SK-N-MC (cell line): ENCODE data around the gene BPHL.
A peak's percentile ranks its signal among the peaks of the same experiment; 100 is the strongest.
"Not testable (repeated sequence)": the region's sequence is repeated elsewhere in the genome, so short reads cannot be mapped to it uniquely, and the experiment has no call there.

Source experiments
- DNase-seq: peaks from one replicate; pipeline ENCODE4 v3.0.0-alpha.2; 2011; ENCODE audit warnings: low read depth, low spot score
- H3K27ac ChIP-seq: fragments of 200-600 bp; sonication (generic); 2 replicates; pipeline ENCODE4 v1.5.1; 2016; ENCODE audit warnings: mixed run types
- H3K36me3 ChIP-seq: fragments of 200-600 bp; sonication (generic); 2 replicates; pipeline ENCODE4 v1.6.1; 2017; ENCODE audit warnings: antibody characterized with exemption, low read length, mixed read lengths; ENCODE audit not compliant: insufficient read depth
- H3K4me3 ChIP-seq: fragments of 200-600 bp; sonication (generic); 2 replicates; pipeline ENCODE4 v1.5.1; 2016
- H3K9ac ChIP-seq: fragments of 200-600 bp; sonication (generic); 2 replicates; pipeline ENCODE4 v1.8.0; 2017; ENCODE audit warnings: mixed run types, mixed read lengths; ENCODE audit not compliant: insufficient read length
- H3K9me3 ChIP-seq: fragments of 200-600 bp; sonication (generic); 2 replicates; pipeline ENCODE4 v1.6.1; 2017; ENCODE audit warnings: low read depth, mild to moderate bottlenecking, antibody characterized with exemption, low read length, moderate library complexity, mixed read lengths
- EZH2 ChIP-seq: fragments of 200-600 bp; sonication (generic); IDR thresholded peaks from one replicate; pipeline ENCODE4 v1.6.1; 2017; ENCODE audit warnings: antibody characterized with exemption
- FOXP2 ChIP-seq: optimal IDR thresholded peaks from 2 replicates; pipeline ENCODE3; 2011; ENCODE audit warnings: mild to moderate bottlenecking, moderate library complexity; ENCODE audit not compliant: insufficient read depth; ENCODE audit errors: extremely low read length, control extremely low read depth
- POLR2AphosphoS5 ChIP-seq: IDR thresholded peaks from 2 replicates; pipeline ENCODE4 v1.6.1; 2012; ENCODE audit warnings: mild to moderate bottlenecking, low read depth, low read length, borderline replicate concordance

BPHL gene

DNA sequence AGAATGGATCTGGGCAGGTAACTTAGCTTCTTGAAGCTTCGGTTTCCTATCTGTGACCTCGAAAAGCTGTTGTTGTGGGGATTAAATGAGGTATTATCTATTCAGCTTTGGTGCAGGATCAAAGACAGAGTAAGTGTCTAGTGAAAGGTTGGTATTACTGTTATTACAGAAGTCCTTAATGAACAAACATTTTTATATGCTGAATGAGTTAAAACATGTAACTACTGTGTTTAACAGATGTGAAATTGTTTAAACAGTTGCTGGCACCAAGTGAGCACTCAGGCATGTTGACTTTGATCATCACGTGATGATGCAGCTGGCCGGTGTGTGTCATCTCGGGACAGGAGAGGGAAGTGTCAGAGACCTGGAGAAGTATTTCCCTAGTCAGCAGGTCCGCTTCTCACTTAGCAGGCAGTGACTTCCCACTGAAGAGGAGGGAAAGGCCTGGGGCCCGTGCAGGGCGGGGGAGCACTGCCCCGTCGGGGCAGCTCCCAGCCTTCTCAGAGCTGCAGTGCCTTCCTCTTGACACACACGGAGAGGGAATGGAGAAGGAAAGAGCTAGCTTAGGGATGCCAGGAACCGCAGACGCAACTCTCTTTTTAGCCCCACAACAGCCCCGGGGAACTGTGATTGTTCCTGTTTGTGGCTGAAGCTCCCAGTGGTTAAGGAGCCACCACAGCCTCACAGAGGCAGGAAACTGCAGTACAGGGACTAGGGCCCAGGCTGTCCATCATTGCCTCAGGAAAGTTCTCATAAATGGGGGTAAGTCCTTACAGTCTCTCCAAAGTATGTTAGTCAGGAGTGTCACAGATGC lies 20.8 kb downstream of the BPHL start:
- Histone ChIP-seq H3K9ac (no peak overlapping the region), H3K9me3 (no peaks in the 10 kb centered on the region), H3K27ac (no peak overlapping the region), H3K4me3 (no peak overlapping the region), H3K36me3 (peaks cover 29% of the 10 kb centered on the region; the same call in 1 of the 2 replicates)
- DNase-seq: no peak
- TF ChIP-seq EZH2: no peak
- no peak for TF ChIP-seq POLR2AphosphoS5
- TF ChIP-seq FOXP2: no peak

DNA sequence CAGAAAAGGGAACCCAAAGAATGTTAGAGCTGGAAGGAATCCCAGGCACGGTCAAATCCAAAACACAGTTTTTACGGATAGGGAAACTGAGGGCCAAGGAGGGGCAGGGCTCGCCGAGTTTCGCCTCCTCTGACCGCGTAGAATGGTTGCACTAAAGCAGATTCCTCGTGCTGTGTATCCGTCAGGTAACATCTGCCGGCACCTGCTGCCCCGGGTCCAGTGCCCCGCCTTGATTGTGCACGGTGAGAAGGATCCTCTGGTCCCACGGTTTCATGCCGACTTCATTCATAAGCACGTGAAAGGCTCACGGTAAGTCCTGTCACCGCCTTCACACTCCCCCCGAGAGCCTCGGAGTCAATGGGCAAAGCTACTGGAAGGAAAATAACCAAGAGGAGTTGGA lies 21.7 kb downstream of the BPHL start:
- H3K36me3 ChIP-seq: peaks cover 29% of the 10 kb centered on the region; the same call in 1 of the 2 replicates
- H3K9me3 ChIP-seq: no peaks in the 10 kb centered on the region
- no peak overlapping the region for H3K4me3 ChIP-seq
- TF ChIP-seq FOXP2: no peak
- TF ChIP-seq POLR2AphosphoS5: no peak
- TF ChIP-seq EZH2: no peak
- DNase-seq: no peak
- no peak overlapping the region for H3K27ac ChIP-seq
- no peak overlapping the region for H3K9ac ChIP-seq

DNA sequence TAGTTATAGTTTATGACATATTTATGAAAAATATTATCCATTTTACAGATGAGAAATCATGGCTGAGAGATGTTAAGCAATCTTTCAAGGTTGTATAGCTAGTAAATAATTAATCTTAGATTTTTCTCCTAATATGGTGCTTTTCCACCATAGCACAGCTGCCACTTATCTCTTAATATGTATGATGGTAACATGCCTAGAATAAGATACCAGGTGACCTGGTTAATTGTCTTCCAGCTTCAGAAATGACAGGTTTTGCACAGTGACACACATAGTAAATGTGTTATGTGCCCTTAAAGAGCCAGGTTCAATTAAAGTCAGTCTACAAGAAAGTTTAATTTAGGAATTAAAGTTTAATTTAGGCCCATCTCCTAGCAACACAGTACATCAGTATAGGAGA lies 24.0 kb downstream of the BPHL start:
- TF ChIP-seq POLR2AphosphoS5 (no peak), FOXP2 (no peak), EZH2 (no peak)
- H3K9me3 ChIP-seq: no peaks in the 10 kb centered on the region
- DNase-seq: no peak
- peaks cover 23% of the 10 kb centered on the region for H3K36me3 ChIP-seq
- H3K9ac ChIP-seq: no peak overlapping the region
- no peak overlapping the region for H3K4me3 ChIP-seq
- H3K27ac ChIP-seq: no peak overlapping the region

DNA sequence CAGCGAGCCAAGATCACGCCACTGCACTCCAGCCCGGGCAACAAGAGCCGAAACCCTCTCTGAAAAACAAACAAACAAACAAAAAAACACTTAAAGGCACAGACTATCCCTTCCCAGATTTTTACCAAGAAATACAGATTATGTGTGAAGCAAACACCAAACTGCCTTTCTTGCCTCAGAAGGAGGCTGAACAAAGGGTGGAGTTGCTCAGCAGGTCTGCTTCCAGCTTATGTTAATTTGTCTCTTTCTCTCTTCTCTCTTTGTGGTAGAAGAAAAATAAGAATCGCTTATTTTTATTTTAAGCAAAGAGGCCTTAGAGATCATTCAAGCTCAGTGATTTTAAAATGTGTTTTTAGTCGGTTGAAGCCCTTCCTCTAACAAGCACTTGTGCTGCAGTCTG lies 24.6 kb downstream of the BPHL start:
- DNase-seq: no peak
- TF ChIP-seq FOXP2 (no peak), EZH2 (no peak), POLR2AphosphoS5 (no peak)
- Histone ChIP-seq H3K36me3 (peaks cover 22% of the 10 kb centered on the region), H3K9me3 (no peaks in the 10 kb centered on the region), H3K9ac (no peak overlapping the region), H3K4me3 (no peak overlapping the region), H3K27ac (no peak overlapping the region)

DNA sequence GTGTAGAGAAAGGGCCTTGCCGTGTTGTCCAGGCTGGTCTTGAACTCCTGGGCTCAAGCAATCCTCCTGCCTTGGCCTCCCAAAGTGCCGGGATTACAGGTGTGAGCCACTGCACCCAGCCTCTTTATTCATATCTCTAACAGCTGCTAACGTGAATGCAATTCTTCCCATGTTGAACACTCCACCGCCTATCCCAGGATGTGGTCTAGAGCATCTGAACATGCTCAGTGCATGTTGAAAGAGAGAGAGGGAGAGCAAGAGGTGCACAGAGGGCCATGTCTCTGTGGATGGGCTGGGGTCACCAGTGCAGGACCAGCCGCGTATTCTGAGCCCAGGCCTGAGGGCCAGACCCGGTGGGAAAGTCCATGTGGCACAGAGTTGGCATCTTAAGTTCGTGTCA lies 26.1 kb downstream of the BPHL start:
- DNase-seq: no peak
- Histone ChIP-seq H3K27ac (no peak overlapping the region), H3K4me3 (no peak overlapping the region), H3K9me3 (no peaks in the 10 kb centered on the region), H3K9ac (no peak overlapping the region), H3K36me3 (peaks cover 10% of the 10 kb centered on the region)
- no peak for TF ChIP-seq FOXP2

DNA sequence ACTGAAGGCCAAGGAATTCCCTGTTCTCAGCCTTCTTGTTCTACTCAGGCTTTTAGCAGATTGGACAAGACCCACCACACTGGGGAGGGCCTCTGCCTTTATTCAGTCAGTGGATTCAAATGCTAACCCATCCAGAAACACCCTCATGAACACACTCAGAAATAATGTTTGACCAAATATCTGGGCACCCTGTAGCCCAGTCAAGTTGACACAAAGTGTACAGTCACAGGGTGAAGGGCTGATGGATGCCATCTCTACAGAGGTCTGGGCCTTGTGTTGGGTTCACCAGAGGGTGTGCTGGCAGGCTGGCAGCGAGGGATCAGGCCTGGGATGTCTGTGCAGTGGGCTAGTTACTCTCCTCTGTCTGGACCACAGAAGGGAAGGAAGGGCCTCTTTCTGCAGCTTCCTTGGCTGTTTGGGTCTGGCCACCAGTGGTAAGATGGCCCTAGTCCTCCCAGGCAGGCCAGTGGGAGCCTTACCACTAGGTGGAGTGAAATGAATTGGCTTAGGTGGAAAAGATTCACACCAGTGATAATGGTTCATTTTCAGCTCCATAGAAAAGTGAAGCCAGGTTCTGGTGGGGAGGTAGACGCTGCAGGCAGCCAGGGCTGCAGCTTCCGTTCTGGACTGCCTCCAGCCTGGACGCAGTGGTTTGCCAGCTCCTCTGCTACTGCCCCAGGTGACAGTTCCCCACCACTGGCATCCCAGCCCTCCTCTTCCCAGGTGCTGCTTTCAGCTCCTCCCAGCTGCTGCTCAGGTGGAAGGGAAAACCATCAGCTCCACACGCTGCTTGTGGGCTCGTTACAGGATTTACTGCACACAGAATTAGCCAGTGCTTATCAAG lies 29.6 kb downstream of the BPHL start:
- no peak for TF ChIP-seq EZH2
- no peak for TF ChIP-seq POLR2AphosphoS5
- TF ChIP-seq FOXP2: no peak
- Histone ChIP-seq H3K9me3 (no peaks in the 10 kb centered on the region), H3K27ac (no peak overlapping the region), H3K9ac (no peak overlapping the region), H3K36me3 (peaks cover 10% of the 10 kb centered on the region), H3K4me3 (no peak overlapping the region)
- DNase-seq: no peak

DNA sequence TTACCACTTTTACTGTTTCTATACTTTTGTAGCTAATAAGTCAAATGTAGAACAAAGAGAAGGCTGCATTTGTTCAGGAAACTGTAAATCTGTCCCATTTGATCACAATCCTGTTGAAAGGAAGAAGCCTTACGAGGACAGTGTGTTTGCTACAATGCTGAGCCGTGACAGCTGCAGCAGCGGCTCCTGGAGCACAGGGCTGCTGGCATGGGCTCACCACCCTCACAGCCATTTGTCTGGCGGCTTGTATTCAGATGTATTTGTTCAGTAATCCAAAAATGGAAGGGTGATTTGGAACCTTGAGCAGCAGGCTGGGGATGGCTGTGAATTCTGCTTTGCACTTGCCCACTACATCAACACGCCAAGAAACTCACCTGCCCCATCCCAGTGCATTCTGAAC lies 33.2 kb downstream of the BPHL start:
- no peak for DNase-seq
- Histone ChIP-seq H3K9me3 (no peaks in the 10 kb centered on the region), H3K36me3 (peaks cover 13% of the 10 kb centered on the region), H3K9ac (no peak overlapping the region), H3K27ac (0 out of 2 replicates have a peak overlapping the region, but pooled peaks have one; percentile 22), H3K4me3 (no peak overlapping the region)
- TF ChIP-seq POLR2AphosphoS5 (no peak), EZH2 (no peak), FOXP2 (no peak)

DNA sequence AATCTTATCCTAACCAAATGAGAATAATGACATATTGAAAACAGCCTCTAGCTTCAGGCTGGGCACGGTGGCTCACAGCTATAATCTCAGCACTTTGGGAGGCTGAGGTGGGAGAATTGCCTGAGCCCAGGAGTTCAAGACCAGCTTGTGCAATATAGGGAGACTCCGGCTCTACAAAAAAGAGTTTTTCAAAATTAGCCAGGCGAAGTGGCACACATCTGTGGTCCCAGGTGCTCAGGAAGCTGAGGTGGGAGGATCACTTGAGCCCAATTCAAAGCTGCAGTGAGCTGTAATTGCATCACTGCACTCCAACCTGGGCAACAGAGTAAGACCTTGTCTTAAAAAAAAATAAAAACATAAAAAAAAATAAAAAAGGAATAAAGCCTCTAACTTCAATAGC lies 34.2 kb downstream of the BPHL start:
- Histone ChIP-seq H3K9ac (no peak overlapping the region), H3K4me3 (no peak overlapping the region), H3K36me3 (peaks cover 9% of the 10 kb centered on the region), H3K27ac (no peak overlapping the region), H3K9me3 (no peaks in the 10 kb centered on the region)
- no peak for DNase-seq
- no peak for TF ChIP-seq FOXP2
- TF ChIP-seq EZH2: no peak

DNA sequence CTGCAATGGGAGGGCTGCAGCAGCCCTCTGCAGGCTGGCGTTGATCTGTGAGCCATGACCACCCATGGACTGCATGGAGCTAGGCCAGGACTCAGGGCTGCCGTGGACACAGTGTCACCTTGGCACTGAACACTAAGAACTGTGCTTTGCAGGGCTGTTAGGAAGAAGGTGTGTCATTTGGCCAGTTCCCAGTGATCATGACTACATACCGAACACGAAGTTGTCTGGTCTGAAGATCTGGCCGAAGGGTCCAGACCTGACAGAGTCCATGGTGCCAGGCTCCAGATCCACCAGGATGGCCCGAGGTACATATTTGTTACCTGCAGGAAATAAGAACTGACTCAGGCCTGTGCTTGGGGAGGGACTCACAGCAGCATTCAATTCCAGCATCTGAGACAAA lies 36.9 kb downstream of the BPHL start:
- not testable (repeated sequence) for H3K27ac ChIP-seq, H3K36me3 ChIP-seq, DNase-seq, H3K4me3 ChIP-seq, H3K9me3 ChIP-seq, H3K9ac ChIP-seq

DNA sequence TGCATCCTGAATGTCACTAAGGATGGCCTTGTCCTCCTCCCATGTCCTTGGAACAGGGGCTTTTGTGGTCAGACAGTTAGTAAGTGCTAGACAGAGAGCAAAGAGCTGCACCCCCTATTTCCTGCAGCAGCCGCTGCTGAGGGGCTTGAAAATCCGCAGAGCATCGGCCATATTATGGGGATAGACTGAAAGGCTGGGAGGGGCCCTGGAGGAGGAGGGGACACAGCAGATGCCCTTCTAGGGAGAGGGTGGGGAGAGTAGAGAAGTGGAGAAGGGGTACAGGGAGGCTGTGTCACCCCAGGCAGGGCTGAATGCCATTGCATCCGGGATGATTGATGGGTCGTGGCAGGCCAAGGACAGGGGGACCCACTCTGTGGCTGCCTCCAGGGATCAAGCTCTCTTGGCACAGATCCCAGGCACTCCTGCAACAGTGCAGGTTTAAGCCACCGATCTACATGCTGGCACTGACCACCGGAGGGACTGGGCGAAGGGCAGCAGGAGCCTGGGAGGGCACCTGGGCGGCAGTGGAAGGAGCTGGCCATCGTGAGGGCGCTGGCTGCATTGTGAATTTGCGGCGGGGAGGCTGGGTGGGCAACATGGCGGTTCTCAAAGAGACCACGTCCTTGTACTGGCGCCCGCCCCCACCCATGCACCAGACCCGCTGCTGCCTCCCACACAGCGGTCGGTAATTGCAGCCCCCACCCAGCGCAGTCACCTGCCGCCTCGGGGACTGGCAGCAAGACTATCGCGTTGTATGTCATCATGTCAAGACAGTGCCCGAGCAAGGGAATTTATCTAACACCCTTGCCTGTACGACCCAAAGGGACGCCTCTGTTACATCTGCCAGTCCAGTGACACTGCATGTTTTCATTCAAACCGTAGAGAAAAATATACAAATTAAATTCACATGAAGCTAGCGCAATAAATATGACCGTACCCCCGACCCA lies 37.9 kb downstream of the BPHL start:
- not testable (repeated sequence) for H3K27ac ChIP-seq, H3K9me3 ChIP-seq, DNase-seq, H3K36me3 ChIP-seq
- peak overlapping the region; percentile 76 for H3K9ac ChIP-seq
- peak overlapping the region; percentile 89 for H3K4me3 ChIP-seq
